Renal cortical epithelial cell (primary cell): ENCODE results near the gene ECHDC3. TPM values are rescaled to one million over a fixed set of nuclear protein-coding genes. Genes with fewer than 3 reads are reported as not detected.
A peak's percentile ranks its signal among the peaks of the same experiment; 100 is the strongest.
"Not testable (repeated sequence)": the region's sequence is repeated elsewhere in the genome, so short reads cannot be mapped to it uniquely, and the experiment has no call there.

Experiments used
- DNase-seq: peaks from one replicate; pipeline ENCODE4 v3.0.0-alpha.2; 2011; ENCODE audit warnings: low read depth
- total RNA-seq: library from RNA; depleted of rRNA; stranded (reverse); fragments of >200 nt; gene quantifications from 2 replicates; pipeline ENCODE4 v1.2.3, GENCODE V29; 2014

Gene ECHDC3
- 14.9 and 19.0 TPM in 2 replicates for total RNA-seq

GRCh38 chr10:11742009-11742778 is at the start of gene ECHDC3:
Gene ECHDC3, plus strand, starts transcription at chr10:11742382. Its CDS starts 195 bp downstream, at chr10:11742577.
- no peak for DNase-seq

- DNase-seq = no peak
Measured at GRCh38 chr10:11693376-11693775, 48.8 kb upstream of the ECHDC3 start.

- DNase-seq = no peak
Measured at GRCh38 chr10:11695779-11696178, 46.4 kb upstream of the ECHDC3 start.

GRCh38 chr10:11697718-11698527 is 44.3 kb upstream of the ECHDC3 start:
- peak; percentile 28 for DNase-seq

- DNase-seq = no peak
Measured at GRCh38 chr10:11698691-11699549, 43.3 kb upstream of the ECHDC3 start.

GRCh38 chr10:11699550-11700097 is 42.6 kb upstream of the ECHDC3 start:
- DNase-seq = no peak

GRCh38 chr10:11700539-11700938 is 41.6 kb upstream of the ECHDC3 start:
- no peak for DNase-seq

GRCh38 chr10:11701451-11702095 is 40.6 kb upstream of the ECHDC3 start:
- no peak for DNase-seq

GRCh38 chr10:11702264-11702663 is 39.9 kb upstream of the ECHDC3 start:
- DNase-seq = no peak

- DNase-seq = no peak
Measured at GRCh38 chr10:11704092-11704491, 38.1 kb upstream of the ECHDC3 start.

GRCh38 chr10:11705722-11706121 is 36.5 kb upstream of the ECHDC3 start:
- no peak for DNase-seq

GRCh38 chr10:11706895-11707567 is 35.2 kb upstream of the ECHDC3 start:
- DNase-seq = no peak

- no peak for DNase-seq
Measured at GRCh38 chr10:11707624-11708350, 34.4 kb upstream of the ECHDC3 start.

- not testable (repeated sequence) for DNase-seq
Measured at GRCh38 chr10:11708801-11709200, 33.4 kb upstream of the ECHDC3 start.

GRCh38 chr10:11712744-11713143 is 29.4 kb upstream of the ECHDC3 start:
- DNase-seq = no peak

- no peak for DNase-seq
Measured at GRCh38 chr10:11713186-11713743, 28.9 kb upstream of the ECHDC3 start.

- DNase-seq = no peak
Measured at GRCh38 chr10:11713963-11714362, 28.2 kb upstream of the ECHDC3 start.

GRCh38 chr10:11714750-11715365 is 27.3 kb upstream of the ECHDC3 start:
- no peak for DNase-seq

- DNase-seq = no peak
Measured at GRCh38 chr10:11715815-11716494, 26.2 kb upstream of the ECHDC3 start.
